RWPE1 (cell line): ENCODE measurements around the gene IFNA7.
"Not testable (repeated sequence)": the region's sequence is repeated elsewhere in the genome, so short reads cannot be mapped to it uniquely, and the experiment has no call there.

ENCODE experiments used
- CTCF ChIA-PET: fragments of 350-600 bp; sonication (Branson Sonifier 250); formaldehyde crosslinking; extraction: SDS; loops from one replicate; lab custom pipeline; 2021; lab: Yijun Ruan, JAX
- POLR2A ChIA-PET: fragments of 400-600 bp; formaldehyde crosslinking; extraction: SDS; loops from one replicate; lab custom pipeline; 2020; ENCODE audit warnings: antibody characterized with exemption; ENCODE audit not compliant: low non-redundant PET; lab: Yijun Ruan, JAX
- DNase-seq: peaks from one replicate; pipeline ENCODE4 v3.0.0; 2012; ENCODE audit warnings: low spot score
- H3K27ac ChIP-seq: fragments of 450-650 bp; 2 replicates; pipeline ENCODE4 v1.5.1; 2017
- CTCF ChIP-seq: fragments of 450-650 bp; conservative IDR thresholded peaks from 2 replicates; pipeline ENCODE4 v1.5.1; 2017; ENCODE audit warnings: low read depth, mild to moderate bottlenecking

Gene IFNA7

GRCh38 chr9:21205204-21205603 is 3.2 kb upstream of the IFNA7 start:
- ChIA-PET POLR2A (no interaction called here), CTCF (no interaction called here)
- DNase-seq, result no peak
- no peak for TF ChIP-seq CTCF
- no peak overlapping the region for H3K27ac ChIP-seq

GRCh38 chr9:21194867-21195776 is 6.9 kb downstream of the IFNA7 start:
- H3K27ac ChIP-seq, DNase-seq, POLR2A ChIA-PET: not testable (repeated sequence)
- CTCF ChIA-PET, result interaction anchor here (0.6 to 1.2 kb wide), 10 partner anchors 21 to 1616 kb away, joined by 3 to 4 read pairs (median 3); no protein-coding TSS in a partner anchor
- peak; percentile 72 for TF ChIP-seq CTCF

GRCh38 chr9:21187487-21187886 is 14.5 kb downstream of the IFNA7 start, which contains the start of gene IFNA4:
TSS of gene IFNA4 (minus strand) at chr9:21187587. CDS start at chr9:21187531, 56 bp downstream.
- H3K27ac ChIP-seq, CTCF ChIA-PET, DNase-seq, POLR2A ChIA-PET: not testable (repeated sequence)

DNA sequence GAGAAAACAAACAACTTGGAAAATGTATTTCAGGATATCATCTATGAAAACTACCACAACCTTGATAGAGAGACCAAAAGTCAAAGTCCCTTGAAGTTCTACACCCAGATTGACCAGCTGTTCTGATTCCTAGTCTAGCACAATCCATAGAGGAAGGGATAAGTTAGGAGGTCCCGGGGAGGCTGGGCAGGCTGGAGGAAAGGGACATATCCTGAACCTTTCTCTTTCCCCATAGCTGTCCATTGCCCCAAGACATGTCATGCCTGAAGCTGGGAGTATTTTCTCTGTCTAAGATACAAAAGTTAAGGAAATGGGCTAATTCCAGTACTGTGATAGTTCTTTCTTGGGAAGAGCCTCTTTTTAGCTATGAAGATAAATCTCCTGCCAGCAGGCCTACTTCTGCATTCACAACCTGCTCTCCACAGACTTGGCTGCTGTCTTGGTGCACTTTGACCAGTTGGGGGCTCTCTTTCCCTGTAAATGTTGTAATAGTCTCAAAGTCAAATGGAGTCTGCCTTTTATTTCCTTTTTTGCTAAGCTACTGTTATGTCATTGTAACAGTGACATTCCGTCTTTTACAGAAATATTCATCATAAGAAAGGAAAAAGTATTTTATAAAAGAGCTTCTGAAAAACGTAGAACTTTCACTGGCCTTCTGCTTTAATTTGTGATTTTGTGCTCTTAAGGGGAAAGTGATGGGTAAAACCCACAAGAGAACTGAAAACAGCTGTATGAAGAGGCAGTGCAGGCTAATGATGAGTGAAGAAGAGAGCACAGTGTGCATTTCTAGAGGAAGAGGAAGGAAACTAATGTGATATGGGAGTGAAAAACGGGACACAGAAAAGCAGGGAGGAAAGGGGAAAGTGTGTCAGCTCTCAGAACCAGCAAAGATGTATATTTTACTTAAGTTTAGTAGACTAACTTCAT is 18.9 kb downstream of the IFNA7 start:
- CTCF ChIA-PET, result interaction anchor here (0.6 to 0.7 kb wide), 2 partner anchors 49 to 824 kb away, joined by 3 read pairs; no protein-coding TSS in a partner anchor
- H3K27ac ChIP-seq, POLR2A ChIA-PET, DNase-seq: not testable (repeated sequence)
- TF ChIP-seq CTCF, result peak; percentile 55

DNA sequence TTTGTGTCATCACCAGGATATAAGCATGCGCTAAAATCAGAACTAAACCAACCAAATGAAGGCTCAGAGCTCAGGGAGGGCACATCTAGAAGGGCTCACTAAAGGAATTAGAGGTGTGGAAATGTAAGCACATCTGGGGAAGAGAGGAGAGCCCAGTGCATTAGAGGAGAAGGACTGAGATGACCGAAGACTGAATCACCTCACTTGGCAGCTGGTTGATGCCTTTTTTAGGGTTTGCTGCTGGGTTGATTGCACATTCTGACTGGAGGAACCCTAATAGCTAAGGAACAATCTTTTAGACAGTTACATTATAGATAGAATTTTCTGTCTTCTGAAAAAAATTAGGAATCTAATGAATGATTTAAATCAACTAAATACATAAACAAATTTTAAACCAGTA is 27.3 kb downstream of the IFNA7 start:
- CTCF ChIA-PET, result interaction anchor here (0.6 kb wide), 1 partner anchor 479 kb away, joined by 3 read pairs; no protein-coding TSS in a partner anchor
- peak; percentile 11 for DNase-seq
- POLR2A ChIA-PET, result no interaction called here
- no peak overlapping the region for H3K27ac ChIP-seq
- no peak for TF ChIP-seq CTCF

DNA sequence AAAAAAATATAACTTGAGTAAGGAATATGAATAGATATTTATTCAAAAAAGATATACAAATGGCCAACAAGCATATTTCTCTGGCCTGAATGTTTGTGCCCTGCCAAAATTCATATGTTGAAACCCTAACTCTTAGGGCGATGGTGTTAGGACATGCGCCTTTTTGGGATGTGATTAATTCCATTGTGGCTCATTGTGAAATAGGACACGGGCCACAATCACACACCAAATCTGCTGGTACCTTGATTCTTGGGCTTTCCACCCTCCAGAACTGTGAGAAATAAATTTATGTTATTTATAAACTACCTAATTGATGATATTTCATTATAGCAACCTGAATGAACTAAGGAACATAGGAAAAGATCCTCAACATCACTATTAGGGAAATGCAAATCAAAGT is 29.8 kb downstream of the IFNA7 start:
- CTCF ChIA-PET, result no interaction called here
- TF ChIP-seq CTCF, result no peak
- POLR2A ChIA-PET, result no interaction called here
- no peak overlapping the region for H3K27ac ChIP-seq
- no peak for DNase-seq
